ENCODE data around the gene CWC27. TPM values are rescaled to one million over a fixed set of nuclear protein-coding genes. Genes with fewer than 3 reads are reported as not detected.

CWC27 gene
- polyA plus RNA-seq, 1 of the 3 experiments (the other 2 are of a cell fraction), result 6.6 TPM

GRCh38 chr5:64838376-64838775 lies 69.6 kb downstream of the CWC27 start:
- peaks cover 0 to 18% of the 10 kb centered on the region in 2 experiments; a peak in 1 of 4 replicates for H3K4me1 ChIP-seq (ENCODE audit: control insufficient read depth in 1 of 2, insufficient read depth in 2 of 2, low read depth in 1 of 2, low read length in 1 of 2)
- WGBS (ENCODE audit: low lambda C conversion rate), result 95% methylated on average over 1 of the region's 1 CpG
- H3K9me3 ChIP-seq, result 0 out of 2 replicates have a peak, but pooled peaks cover 3% of the 10 kb centered on the region
- no peaks in the 10 kb centered on the region for H3K27me3 ChIP-seq (ENCODE audit: insufficient read depth)
- H3F3A ChIP-seq (replicated peaks; ENCODE audit: insufficient read depth), result peaks cover 15% of the 10 kb centered on the region
- H3K4me3 ChIP-seq (ENCODE audit: low read depth in 2 of 2, low read length in 1 of 2), result no peak overlapping the region
- TF ChIP-seq SIN3A (IDR thresholded peaks at IDR 0.05; ENCODE audit: borderline replicate concordance, low read depth, low read length) (no peak), CHD2 (IDR thresholded peaks at IDR 0.05; ENCODE audit: low read length, partially characterized antibody) (no peak), EP300 (IDR thresholded peaks at IDR 0.05; ENCODE audit: borderline replicate concordance in 1 of 2, low read depth in 1 of 2, low read length in 1 of 2) (no peak), REST (IDR thresholded peaks at IDR 0.05; ENCODE audit: low read depth, low read length) (no peak), ZBTB33 (IDR thresholded peaks at IDR 0.05; ENCODE audit: borderline replicate concordance, low read depth) (no peak), TEAD4 (IDR thresholded peaks at IDR 0.05; ENCODE audit: borderline replicate concordance, insufficient read depth) (no peak), NRF1 (IDR thresholded peaks at IDR 0.05; ENCODE audit: low read depth, low read length) (no peak), GATA2 (CRISPR knock-in tag; IDR thresholded peaks at IDR 0.05) (no peak), YY1 (IDR thresholded peaks at IDR 0.05; ENCODE audit: low read depth) (no peak)
- 0 out of 2 replicates have a peak overlapping the region, but pooled peaks have one; percentile 5 for H2AFZ ChIP-seq (ENCODE audit: low read depth)
- no peaks in the 10 kb centered on the region for H4K20me1 ChIP-seq (ENCODE audit: insufficient read depth)
- H3K9ac ChIP-seq, result no peak overlapping the region
- H3K36me3 ChIP-seq (replicated peaks in 1 of 2; ENCODE audit: control insufficient read depth in 1 of 2, insufficient read depth in 2 of 2, low read length in 1 of 2), result peaks cover 2 to 10% of the 10 kb centered on the region in 2 experiments
- H3K79me2 ChIP-seq (ENCODE audit: insufficient read depth), result no peaks in the 10 kb centered on the region
- ChIA-PET CTCF (interaction anchor here (2.2 kb wide), 1 partner anchor 25 kb away, joined by 4 read pairs; no protein-coding TSS in a partner anchor), POLR2A (no interaction called here)
- no peak overlapping the region for H3K4me2 ChIP-seq
- H3K9me2 ChIP-seq, result no peaks in the 10 kb centered on the region
- no peak for DNase-seq
- H3K27ac ChIP-seq (ENCODE audit: low read depth in 2 of 2, low read length in 1 of 2), result peak overlapping the region in 1 of 2 experiments; percentile 59; a peak in 2 of 4 replicates

GRCh38 chr5:64838803-64839202 lies 70.1 kb downstream of the CWC27 start:
- H3K4me3 ChIP-seq (ENCODE audit: low read depth in 2 of 2, low read length in 1 of 2), result no peak overlapping the region
- ChIA-PET CTCF (interaction anchor here (2.2 kb wide), 1 partner anchor 25 kb away, joined by 4 read pairs; no protein-coding TSS in a partner anchor), POLR2A (no interaction called here)
- peaks cover 0 to 18% of the 10 kb centered on the region in 2 experiments; a peak in 1 of 4 replicates for H3K4me1 ChIP-seq (ENCODE audit: control insufficient read depth in 1 of 2, insufficient read depth in 2 of 2, low read depth in 1 of 2, low read length in 1 of 2)
- H3K4me2 ChIP-seq, result no peak overlapping the region
- H3K9ac ChIP-seq, result no peak overlapping the region
- H3F3A ChIP-seq (replicated peaks; ENCODE audit: insufficient read depth), result peaks cover 15% of the 10 kb centered on the region
- no peak for DNase-seq
- peaks cover 2 to 14% of the 10 kb centered on the region in 2 experiments for H3K36me3 ChIP-seq (replicated peaks in 1 of 2; ENCODE audit: control insufficient read depth in 1 of 2, insufficient read depth in 2 of 2, low read length in 1 of 2)
- no peaks in the 10 kb centered on the region for H3K79me2 ChIP-seq (ENCODE audit: insufficient read depth)
- no peaks in the 10 kb centered on the region for H4K20me1 ChIP-seq (ENCODE audit: insufficient read depth)
- H3K9me2 ChIP-seq, result no peaks in the 10 kb centered on the region
- TF ChIP-seq TCF12 (IDR thresholded peaks at IDR 0.05), result no peak
- TF ChIP-seq RCOR1 (IDR thresholded peaks at IDR 0.05; ENCODE audit: low read length), result no peak
- no peak for TF ChIP-seq FOSL2 (IDR thresholded peaks at IDR 0.05; ENCODE audit: borderline replicate concordance, low read depth)
- TF ChIP-seq CTCF (IDR thresholded peaks at IDR 0.05), result no peak
- TF ChIP-seq YY1 (IDR thresholded peaks at IDR 0.05; ENCODE audit: low read depth), result no peak
- no peak for TF ChIP-seq MXI1 (IDR thresholded peaks at IDR 0.05; ENCODE audit: low read depth, low read length)
- TF ChIP-seq NRF1 (IDR thresholded peaks at IDR 0.05; ENCODE audit: low read depth, low read length), result no peak
- no peak for TF ChIP-seq FOXM1 (IDR thresholded peaks at IDR 0.05; ENCODE audit: low read depth)
- no peak for TF ChIP-seq TEAD4 (IDR thresholded peaks at IDR 0.05; ENCODE audit: borderline replicate concordance, insufficient read depth)
- no peak for TF ChIP-seq MEF2A (IDR thresholded peaks at IDR 0.05; ENCODE audit: borderline replicate concordance, low read depth)
- TF ChIP-seq EZH2phosphoT487 (IDR thresholded peaks at IDR 0.05; ENCODE audit: borderline replicate concordance, low read depth), result no peak
- no peaks in the 10 kb centered on the region for H3K27me3 ChIP-seq (ENCODE audit: insufficient read depth)
- H3K9me3 ChIP-seq, result 0 out of 2 replicates have a peak, but pooled peaks cover 3% of the 10 kb centered on the region
- H2AFZ ChIP-seq (ENCODE audit: low read depth), result 0 out of 2 replicates have a peak overlapping the region, but pooled peaks have one; percentile 5
- peak overlapping the region in 1 of 2 experiments; percentile 59; a peak in 2 of 4 replicates for H3K27ac ChIP-seq (ENCODE audit: low read depth in 2 of 2, low read length in 1 of 2)

Data from SK-N-SH (cell line).